Muscle of arm (tissue), 12 donors: Measurements from ENCODE around the gene PDSS2. TPM values are rescaled to one million over a fixed set of nuclear protein-coding genes. Genes with fewer than 3 reads are reported as not detected.
"Not testable (repeated sequence)": the region's sequence is repeated elsewhere in the genome, so short reads cannot be mapped to it uniquely, and the experiment has no call there.

Experiments
- DNase-seq: peaks from one replicate; pipeline ENCODE4 v3.0.0-alpha.2; 2013
- polyA plus RNA-seq, 12 donors: library from polyadenylated mRNA; unstranded; fragments of 120-200 nt; gene quantifications; one replicate each; pipeline ENCODE4 v1.2.1, GENCODE V29; 2013; ENCODE audit not compliant: insufficient read length in 12 of 12

The PDSS2 gene
- polyA plus RNA-seq, 12 donors, result 7.6 to 10.9 (median 8.8) TPM; not detected in 1

GRCh38 chr6:107328081-107328480, 131.3 kb downstream of the PDSS2 start:
- DNase-seq, result no peak

GRCh38 chr6:107323133-107323785, 136.1 kb downstream of the PDSS2 start:
- DNase-seq, result no peak

GRCh38 chr6:107321793-107322192, 137.6 kb downstream of the PDSS2 start:
- no peak for DNase-seq

GRCh38 chr6:107319906-107320530, 139.3 kb downstream of the PDSS2 start:
- peak; percentile 10 for DNase-seq

GRCh38 chr6:107318100-107318736, 141.1 kb downstream of the PDSS2 start:
- DNase-seq, result peak; percentile 67

- no peak for DNase-seq
These were observed 144.2 kb downstream of the PDSS2 start for GRCh38 chr6:107315114-107315513.

- DNase-seq, result no peak
These were observed 144.8 kb downstream of the PDSS2 start for GRCh38 chr6:107314531-107314939.

GRCh38 chr6:107313776-107314175, 145.6 kb downstream of the PDSS2 start:
- no peak for DNase-seq

GRCh38 chr6:107310362-107310761, 149.0 kb downstream of the PDSS2 start:
- DNase-seq, result no peak

GRCh38 chr6:107308677-107309076, 150.7 kb downstream of the PDSS2 start:
- no peak for DNase-seq

- DNase-seq, result not testable (repeated sequence)
These were observed 153.4 kb downstream of the PDSS2 start for GRCh38 chr6:107305994-107306393.

GRCh38 chr6:107305391-107305790, 154.0 kb downstream of the PDSS2 start:
- DNase-seq, result no peak

- no peak for DNase-seq
These were observed 154.8 kb downstream of the PDSS2 start for GRCh38 chr6:107304421-107305025.

- no peak for DNase-seq
These were observed 166.0 kb downstream of the PDSS2 start for GRCh38 chr6:107293350-107293749.

- no peak for DNase-seq
These were observed 166.6 kb downstream of the PDSS2 start for GRCh38 chr6:107292715-107293271.

GRCh38 chr6:107290491-107290890, 168.9 kb downstream of the PDSS2 start:
- no peak for DNase-seq

GRCh38 chr6:107289258-107289657, 170.1 kb downstream of the PDSS2 start:
- DNase-seq, result not testable (repeated sequence)

GRCh38 chr6:107285683-107286082, 173.7 kb downstream of the PDSS2 start:
- DNase-seq, result not testable (repeated sequence)

- no peak for DNase-seq
These were observed 174.6 kb downstream of the PDSS2 start for GRCh38 chr6:107284805-107285204.

GRCh38 chr6:107280791-107281190, 178.6 kb downstream of the PDSS2 start:
- DNase-seq, result no peak

GRCh38 chr6:107280001-107280400, 179.4 kb downstream of the PDSS2 start:
- not testable (repeated sequence) for DNase-seq

GRCh38 chr6:107275330-107275865, 184.0 kb downstream of the PDSS2 start:
- DNase-seq, result no peak
